ENCODE results near the gene INTS15.
"Not testable (repeated sequence)": the region's sequence is repeated elsewhere in the genome, so short reads cannot be mapped to it uniquely, and the experiment has no call there.

DNA sequence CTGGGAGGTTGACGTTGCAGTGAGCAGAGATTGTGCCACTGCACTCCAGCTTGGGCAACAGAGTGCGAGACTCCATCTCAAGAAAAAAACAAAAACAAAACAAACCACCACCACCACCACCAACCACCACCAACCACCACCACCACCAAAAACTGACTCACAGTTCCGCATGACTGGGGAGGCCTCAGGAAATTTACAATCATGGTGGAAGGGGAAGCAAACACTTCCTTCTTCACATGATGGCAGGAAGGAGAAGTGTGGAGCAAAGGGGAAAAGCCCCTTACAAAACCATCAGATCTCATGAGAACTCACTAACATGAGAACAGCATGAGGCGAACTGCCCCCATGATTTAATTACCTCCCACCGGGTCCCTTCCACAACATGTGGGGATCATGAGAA is 45.1 kb downstream of the INTS15 start:
- TF ChIP-seq CTCF, POLR2A (IDR thresholded peaks at IDR 0.05): not testable (repeated sequence)

All from heart left ventricle (tissue), 13 donors.